HCT116 (cell line): ENCODE results near the gene SZT2. TPM values are rescaled to one million over a fixed set of nuclear protein-coding genes. Genes with fewer than 3 reads are reported as not detected.

Source experiments
- ATAC-seq: fragments of 200-7000 bp; cut with Tn5 transposase; 2 replicates; pipeline ENCODE4 v1.9.1; 2020; ENCODE audit warnings: mild to moderate bottlenecking, moderate library complexity
- BruUV-seq: library from RNA; stranded (reverse); fragments of 400-500 nt; replicated peaks from 2 replicates; lab custom pipeline; 2021; lab: Mats Ljungman, UMichigan
- CTCF ChIA-PET: fragments of 300-600 bp; sonication (Branson Sonifier 250); formaldehyde crosslinking; loops from one replicate; lab custom pipeline; 2021; ENCODE audit warnings: antibody characterized with exemption; lab: Charles Lee
- POLR2A ChIA-PET: fragments of 300-600, 350-600 bp; sonication (Branson Sonifier 250); formaldehyde crosslinking; loops from one replicate; lab custom pipeline; 2021; ENCODE audit warnings: antibody characterized with exemption; lab: Charles Lee
- RAD21 ChIA-PET, 2 experiments: fragments of 300-600 bp; sonication (Branson Sonifier 250); formaldehyde crosslinking; loops; one replicate each; lab custom pipeline; 2023; ENCODE audit warnings: low total read pairs in 2 of 2; ENCODE audit not compliant: uncharacterized antibody in 2 of 2, unreplicated experiment in 2 of 2, low non-redundant PET in 1 of 2; lab: Charles Lee
- DNase-seq: peaks from one replicate; pipeline ENCODE4 v3.0.0-alpha.2; 2010; ENCODE audit warnings: low read depth, low spot score
- H2AFZ ChIP-seq: fragments of 200-600 bp; shearing (Covaris generic), sonication (generic); 2 replicates; pipeline ENCODE4 v1.6.1; 2017; ENCODE audit warnings: low read depth, mixed run types, mixed read lengths, antibody characterized with exemption, low read length; ENCODE audit not compliant: poor library complexity, severe bottlenecking
- H3K27ac ChIP-seq: 2 replicates; pipeline ENCODE4 v1.5.1; 2012; ENCODE audit warnings: low read depth, low read length
- H3K27me3 ChIP-seq: fragments of 200-600 bp; sonication (generic); 2 replicates; pipeline ENCODE4 v1.6.1; 2016; ENCODE audit warnings: mixed run types, low read length, mixed read lengths; ENCODE audit not compliant: insufficient read depth
- H3K36me3 ChIP-seq, 2 experiments: fragments of 200-500 bp in 1 of 2; fragments of 200-600 bp in 1 of 2; sonication (Bioruptor generic) in 1 of 2; sonication (generic) in 1 of 2; 2 replicates each; pipeline versions ENCODE4 v1.5.1 to v1.6.1; 2014 to 2016; ENCODE audit warnings: low read length in 2 of 2, inconsistent platforms in 1 of 2, mixed read lengths in 1 of 2, mixed run types in 1 of 2; ENCODE audit not compliant: insufficient read depth in 2 of 2, control insufficient read depth in 1 of 2
- H3K4me1 ChIP-seq, 2 experiments: fragments of 200-600 bp in 1 of 2; sonication (generic) in 1 of 2; 2 replicates each; pipeline versions ENCODE4 v1.5.1 to v1.6.1; 2012 to 2017; ENCODE audit warnings: low read length in 2 of 2, inconsistent platforms in 1 of 2, mild to moderate bottlenecking in 1 of 2, mixed read lengths in 1 of 2, mixed run types in 1 of 2, moderate library complexity in 1 of 2; ENCODE audit not compliant: insufficient read depth in 2 of 2, control insufficient read depth in 1 of 2
- H3K4me2 ChIP-seq: fragments of 200-600 bp; sonication (generic); 2 replicates; pipeline ENCODE4 v1.6.1; 2017; ENCODE audit warnings: mixed run types, low read length, mixed read lengths
- H3K4me3 ChIP-seq, 2 experiments: fragments of 200-600 bp in 1 of 2; sonication (generic) in 1 of 2; replicated peaks in 1 of 2; 2 replicates each; pipeline ENCODE4 v1.5.1; 2011 to 2016; ENCODE audit warnings: low read length in 2 of 2, control low read depth in 1 of 2, low read depth in 1 of 2, mild to moderate bottlenecking in 1 of 2, mixed read lengths in 1 of 2, mixed run types in 1 of 2
- H3K79me2 ChIP-seq: fragments of 200-600 bp; sonication (generic); 2 replicates; pipeline ENCODE4 v1.6.1; 2017; ENCODE audit warnings: mild to moderate bottlenecking, mixed run types, low read length, moderate library complexity, mixed read lengths; ENCODE audit not compliant: insufficient read depth
- H3K9ac ChIP-seq: fragments of 200-600 bp; sonication (generic); 2 replicates; pipeline ENCODE4 v1.6.1; 2016; ENCODE audit warnings: low read length, mixed read lengths
- H3K9me2 ChIP-seq: fragments of 200-600 bp; sonication (generic), shearing (Covaris generic); 2 replicates; pipeline ENCODE4 v1.6.1; 2017; ENCODE audit warnings: mixed run types, mild to moderate bottlenecking, moderate library complexity; ENCODE audit not compliant: insufficient read depth
- H3K9me3 ChIP-seq, 2 experiments: fragments of 200-500 bp in 1 of 2; fragments of 200-600 bp in 1 of 2; sonication (Bioruptor generic) in 1 of 2; sonication (generic) in 1 of 2; 2 replicates each; pipeline ENCODE4 v1.6.1; 2014 to 2017; ENCODE audit warnings: low read length in 2 of 2, mixed read lengths in 2 of 2, inconsistent platforms in 1 of 2, low read depth in 1 of 2, mild to moderate bottlenecking in 1 of 2, mixed run types in 1 of 2, moderate library complexity in 1 of 2; ENCODE audit not compliant: control insufficient read depth in 1 of 2, insufficient read depth in 1 of 2
- H4K20me1 ChIP-seq: fragments of 200-600 bp; sonication (generic), shearing (Covaris generic); 2 replicates; pipeline ENCODE4 v1.6.1; 2017; ENCODE audit warnings: mixed run types, mild to moderate bottlenecking, moderate library complexity; ENCODE audit not compliant: insufficient read depth
- CBX3 ChIP-seq: IDR thresholded peaks from 2 replicates; pipeline ENCODE4 v1.6.1; 2012; ENCODE audit warnings: low read depth
- CEBPB ChIP-seq: IDR thresholded peaks from 2 replicates; pipeline ENCODE4 v1.6.1; 2012; ENCODE audit warnings: low read depth
- CTCF ChIP-seq, 3 experiments: fragments of 200-600 bp in 1 of 3; sonication (generic) in 1 of 3; IDR thresholded peaks in 2 of 3; conservative IDR thresholded peaks in 1 of 3; 2 replicates each; pipeline ENCODE4 v1.5.1; 2012 to 2017; ENCODE audit warnings: low read depth in 2 of 3, low read length in 2 of 3, antibody characterized with exemption in 1 of 3, borderline replicate concordance in 1 of 3, control low read depth in 1 of 3, mild to moderate bottlenecking in 1 of 3, mixed read lengths in 1 of 3, mixed run types in 1 of 3, moderate library complexity in 1 of 3; ENCODE audit not compliant: insufficient read depth in 1 of 3
- EGR1 ChIP-seq: IDR thresholded peaks from 2 replicates; pipeline ENCODE4 v1.6.1; 2012; ENCODE audit warnings: low read depth
- ELF1 ChIP-seq: IDR thresholded peaks from 2 replicates; pipeline ENCODE4 v1.6.1; 2012; ENCODE audit warnings: low read depth, borderline replicate concordance
- EZH2 ChIP-seq: fragments of 200-600 bp; sonication (generic); IDR thresholded peaks from 2 replicates; pipeline ENCODE4 v1.6.1; 2017; ENCODE audit warnings: antibody characterized with exemption, mixed run types
- FOSL1 ChIP-seq: IDR thresholded peaks from 2 replicates; pipeline ENCODE4 v1.6.1; 2012; ENCODE audit warnings: low read depth
- RAD21 ChIP-seq: IDR thresholded peaks from 2 replicates; pipeline ENCODE4 v1.6.1; 2012; ENCODE audit warnings: low read depth, mild to moderate bottlenecking
- REST ChIP-seq: IDR thresholded peaks from 2 replicates; pipeline ENCODE4 v1.6.1; 2012; ENCODE audit warnings: low read depth
- SIN3A ChIP-seq: IDR thresholded peaks from 2 replicates; pipeline ENCODE4 v1.6.1; 2012; ENCODE audit warnings: low read depth
- SP1 ChIP-seq: IDR thresholded peaks from 2 replicates; pipeline ENCODE4 v1.6.1; 2012; ENCODE audit warnings: low read depth
- SRF ChIP-seq: IDR thresholded peaks from 2 replicates; pipeline ENCODE4 v1.6.1; 2012; ENCODE audit warnings: low read depth
- ZNF274 ChIP-seq: fragments of 200-500 bp; sonication (Bioruptor generic); IDR thresholded peaks from 2 replicates; pipeline ENCODE4 v1.6.1; 2014; ENCODE audit warnings: mild to moderate bottlenecking, low read depth, low read length, inconsistent platforms
- intact Hi-C: fragments of 100-400 bp; cut with micrococcal nuclease; formaldehyde crosslinking; loops from 2 replicates; pipeline ENCODE4 v1.10.0; 2022
- total RNA-seq: library from RNA; stranded (reverse); gene quantifications from one replicate; pipeline ENCODE4 v1.2.1, GENCODE V29; 2021; ENCODE audit not compliant: unreplicated experiment

SZT2 gene
- total RNA-seq, 1 experiment from 2014 or later, result 43.0 TPM

GRCh38 chr1:43446388-43446740 lies 56.7 kb downstream of the SZT2 start:
- H3K4me3 ChIP-seq, result no peak overlapping the region
- H3K36me3 ChIP-seq, result peaks cover 0 to 15% of the 10 kb centered on the region in 2 experiments; a peak in 2 of 4 replicates
- TF ChIP-seq EGR1 (no peak), CEBPB (no peak), SIN3A (no peak), SRF (no peak), REST (no peak), SP1 (no peak), RAD21 (no peak), EZH2 (no peak), FOSL1 (no peak), CBX3 (no peak), CTCF (IDR thresholded peaks at IDR 0.05 in 2 of 3, conservative IDR thresholded peaks at IDR 0.05 in 1 of 3; ENCODE audit: borderline replicate concordance in 1 of 3, insufficient read depth in 1 of 3, low read depth in 2 of 3, low read length in 2 of 3) (no peak), ZNF274 (no peak), ELF1 (no peak)
- peaks cover 0 to 7% of the 10 kb centered on the region in 2 experiments; a peak in 2 of 4 replicates for H3K4me1 ChIP-seq
- H3K4me2 ChIP-seq, result no peak overlapping the region
- no peaks in the 10 kb centered on the region for H3K27me3 ChIP-seq
- H3K9ac ChIP-seq, result no peak overlapping the region
- no peaks in the 10 kb centered on the region for H4K20me1 ChIP-seq
- ChIA-PET POLR2A (no interaction called here), RAD21 (no interaction called here), CTCF (no interaction called here)
- no peaks in the 10 kb centered on the region for H3K9me3 ChIP-seq
- no peaks in the 10 kb centered on the region for H3K79me2 ChIP-seq
- DNase-seq (no peak), ATAC-seq (no peak)
- H2AFZ ChIP-seq, result no peak overlapping the region
- no peak overlapping the region for H3K27ac ChIP-seq
- H3K9me2 ChIP-seq, result no peaks in the 10 kb centered on the region
- intact Hi-C loops, result no loop called here
- BruUV-seq, result no TSS peak
